ENCODE data around the gene PTPRQ.

The PTPRQ gene

DNA sequence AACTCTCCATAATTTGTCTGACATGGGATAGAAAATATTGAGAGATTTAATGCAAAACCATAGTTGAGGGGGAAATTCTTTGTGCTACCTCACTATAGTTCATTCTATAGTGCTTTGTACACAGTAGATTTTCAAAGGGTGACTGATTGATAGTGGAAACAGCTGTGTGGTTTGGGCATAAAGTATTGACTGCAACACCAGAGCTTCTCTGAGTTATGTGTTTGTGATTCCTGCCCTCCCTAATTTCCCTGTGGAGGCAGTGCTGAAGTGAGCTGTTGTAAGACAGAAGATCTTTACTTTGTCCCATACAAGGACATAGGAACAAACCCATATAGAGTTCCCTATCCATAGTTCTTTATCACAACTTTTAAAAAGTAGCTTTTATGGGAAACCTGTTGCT, 47.1 kb downstream of the PTPRQ start:
- Mint-ChIP-seq H3K27ac (peak overlapping the region in 2 of 3 experiments; percentile 29 to 65), H3K27me3 (ENCODE audit: low read depth) (no peaks in the 10 kb centered on the region), H3K9me3 (no peaks in the 10 kb centered on the region), H3K36me3 (ENCODE audit: low read depth) (no peaks in the 10 kb centered on the region), H3K4me3 (no peak overlapping the region), H3K4me1 (peaks cover 11% of the 10 kb centered on the region)
- TF ChIP-seq, protein P1, sequence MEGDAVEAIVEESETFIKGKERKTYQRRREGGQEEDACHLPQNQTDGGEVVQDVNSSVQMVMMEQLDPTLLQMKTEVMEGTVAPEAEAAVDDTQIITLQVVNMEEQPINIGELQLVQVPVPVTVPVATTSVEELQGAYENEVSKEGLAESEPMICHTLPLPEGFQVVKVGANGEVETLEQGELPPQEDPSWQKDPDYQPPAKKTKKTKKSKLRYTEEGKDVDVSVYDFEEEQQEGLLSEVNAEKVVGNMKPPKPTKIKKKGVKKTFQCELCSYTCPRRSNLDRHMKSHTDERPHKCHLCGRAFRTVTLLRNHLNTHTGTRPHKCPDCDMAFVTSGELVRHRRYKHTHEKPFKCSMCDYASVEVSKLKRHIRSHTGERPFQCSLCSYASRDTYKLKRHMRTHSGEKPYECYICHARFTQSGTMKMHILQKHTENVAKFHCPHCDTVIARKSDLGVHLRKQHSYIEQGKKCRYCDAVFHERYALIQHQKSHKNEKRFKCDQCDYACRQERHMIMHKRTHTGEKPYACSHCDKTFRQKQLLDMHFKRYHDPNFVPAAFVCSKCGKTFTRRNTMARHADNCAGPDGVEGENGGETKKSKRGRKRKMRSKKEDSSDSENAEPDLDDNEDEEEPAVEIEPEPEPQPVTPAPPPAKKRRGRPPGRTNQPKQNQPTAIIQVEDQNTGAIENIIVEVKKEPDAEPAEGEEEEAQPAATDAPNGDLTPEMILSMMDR (IDR thresholded peaks at IDR 0.05; ENCODE audit: unreplicated experiment in 3 of 3): no peak

DNA sequence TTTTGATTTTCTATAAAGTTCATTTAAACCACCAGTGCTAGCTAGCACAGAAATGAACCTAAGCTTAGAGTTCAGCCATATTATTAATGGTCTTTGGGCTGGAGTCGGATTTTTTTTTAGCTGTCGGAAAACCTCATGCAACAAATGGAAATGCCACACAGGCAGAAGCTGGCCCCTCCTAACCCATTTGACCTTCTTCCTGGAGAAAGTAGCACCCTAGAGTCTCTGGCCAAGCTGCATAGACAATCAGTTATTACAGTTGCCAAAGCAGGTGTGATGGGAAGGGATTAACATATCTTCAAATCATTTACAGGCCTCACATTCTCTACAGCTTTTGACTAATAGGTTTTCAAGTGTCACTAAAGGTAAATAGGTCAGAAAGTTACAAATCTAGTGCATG, 49.4 kb downstream of the PTPRQ start:
- Mint-ChIP-seq H3K9me3 (no peaks in the 10 kb centered on the region), H3K27me3 (ENCODE audit: low read depth) (no peaks in the 10 kb centered on the region), H3K36me3 (ENCODE audit: low read depth) (no peaks in the 10 kb centered on the region), H3K4me3 (no peak overlapping the region), H3K27ac (no peak overlapping the region), H3K4me1 (peaks cover 11% of the 10 kb centered on the region)
- TF ChIP-seq, protein P1 (IDR thresholded peaks at IDR 0.05; ENCODE audit: unreplicated experiment in 3 of 3): no peak

GRCh38 chr12:80494836-80495235, 50.8 kb downstream of the PTPRQ start:
- H3K27ac Mint-ChIP-seq: no peak overlapping the region

DNA sequence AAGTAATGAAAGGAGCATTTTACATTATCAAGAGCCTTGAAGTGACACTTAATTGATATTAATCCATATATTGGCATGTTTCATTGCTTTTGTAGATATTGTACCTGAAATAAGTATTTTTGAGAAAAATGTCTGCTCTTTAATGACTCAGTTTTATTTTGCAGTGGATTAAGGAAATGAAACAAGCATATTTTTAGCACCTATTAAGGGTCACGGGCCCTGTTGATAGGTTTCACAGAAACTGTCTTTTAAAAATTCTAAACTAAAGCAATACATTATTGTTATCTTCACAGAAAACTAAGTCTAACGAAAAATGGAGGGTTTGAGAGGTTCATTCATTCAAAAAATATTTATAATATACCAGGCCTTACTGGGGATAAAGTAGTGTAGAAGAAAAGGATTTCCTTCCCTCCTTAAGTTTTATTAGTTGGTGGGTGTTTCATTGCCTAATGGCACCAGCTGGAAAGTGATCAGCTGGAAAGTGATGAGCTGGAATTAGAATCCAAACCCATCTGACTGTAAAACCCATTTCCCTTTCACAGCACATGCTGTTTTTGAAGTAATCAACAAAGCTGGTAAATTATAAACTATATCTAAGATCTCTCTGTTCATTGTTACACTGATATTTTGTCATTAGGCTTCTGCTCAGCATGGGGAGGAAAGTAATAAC, 54.2 kb downstream of the PTPRQ start:
- Mint-ChIP-seq H3K4me1 (peaks cover 4% of the 10 kb centered on the region), H3K27me3 (ENCODE audit: low read depth) (no peaks in the 10 kb centered on the region), H3K36me3 (ENCODE audit: low read depth) (no peaks in the 10 kb centered on the region), H3K27ac (no peak overlapping the region), H3K4me3 (no peak overlapping the region), H3K9me3 (no peaks in the 10 kb centered on the region)
- TF ChIP-seq, protein P1 (IDR thresholded peaks at IDR 0.05; ENCODE audit: unreplicated experiment in 3 of 3): no peak

More at GRCh38 chr12:80494836-80495235, 50.8 kb downstream of the PTPRQ start:
- peaks cover 11% of the 10 kb centered on the region for H3K4me1 Mint-ChIP-seq
- H3K9me3 Mint-ChIP-seq: no peaks in the 10 kb centered on the region
- no peaks in the 10 kb centered on the region for H3K27me3 Mint-ChIP-seq (ENCODE audit: low read depth)
- no peaks in the 10 kb centered on the region for H3K36me3 Mint-ChIP-seq (ENCODE audit: low read depth)
- TF ChIP-seq, protein P1 (IDR thresholded peaks at IDR 0.05; ENCODE audit: unreplicated experiment in 3 of 3): no peak
- H3K4me3 Mint-ChIP-seq: no peak overlapping the region

- TF ChIP-seq, protein P1 (IDR thresholded peaks at IDR 0.05; ENCODE audit: unreplicated experiment in 3 of 3): no peak
- peaks cover 8% of the 10 kb centered on the region for H3K4me1 Mint-ChIP-seq
- H3K36me3 Mint-ChIP-seq (ENCODE audit: low read depth): no peaks in the 10 kb centered on the region
- H3K27me3 Mint-ChIP-seq (ENCODE audit: low read depth): no peaks in the 10 kb centered on the region
- no peak overlapping the region for H3K4me3 Mint-ChIP-seq
- no peak overlapping the region for H3K27ac Mint-ChIP-seq
- no peaks in the 10 kb centered on the region for H3K9me3 Mint-ChIP-seq
These were observed 60.5 kb downstream of the PTPRQ start for GRCh38 chr12:80504389-80505163.
